Measurements from ENCODE around the gene MYRF.

The MYRF gene

GRCh38 chr11:61762798-61763197 is 10.4 kb downstream of the MYRF start:
- no peak for DNase-seq

GRCh38 chr11:61763930-61764605 is 11.6 kb downstream of the MYRF start:
- DNase-seq: no peak

- no peak for DNase-seq
Observed at GRCh38 chr11:61764606-61765260, 12.3 kb downstream of the MYRF start.

DNA sequence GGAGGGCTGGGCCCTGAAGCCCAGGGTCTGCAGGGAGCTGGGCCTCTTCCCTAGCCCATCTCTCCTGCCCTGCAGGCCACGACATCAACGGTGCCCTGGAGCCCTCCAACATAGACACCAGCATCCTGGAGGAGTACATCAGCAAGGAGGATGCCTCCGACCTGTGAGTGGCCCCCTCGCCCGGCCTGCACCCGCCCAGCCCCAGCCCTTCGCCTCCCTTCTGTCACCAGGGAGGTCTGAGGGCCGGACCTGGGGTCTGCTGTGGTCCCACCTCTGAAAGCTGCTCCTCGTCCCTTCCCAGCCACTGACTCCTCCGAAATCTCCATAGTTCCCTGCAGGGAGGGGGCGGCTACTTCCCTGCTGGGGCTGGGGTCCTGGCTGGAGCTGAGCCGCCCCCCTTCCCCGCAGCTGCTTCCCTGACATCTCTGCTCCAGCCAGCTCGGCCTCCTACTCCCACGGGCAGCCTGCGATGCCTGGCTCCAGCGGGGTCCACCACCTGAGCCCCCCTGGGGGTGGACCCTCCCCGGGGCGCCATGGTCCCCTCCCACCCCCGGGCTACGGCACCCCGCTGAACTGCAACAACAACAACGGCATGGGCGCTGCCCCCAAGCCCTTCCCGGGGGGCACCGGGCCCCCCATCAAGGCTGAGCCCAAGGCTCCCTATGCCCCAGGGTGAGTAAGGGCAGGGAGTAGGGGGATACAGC is 13.3 kb downstream of the MYRF start:
- DNase-seq: no peak

DNA sequence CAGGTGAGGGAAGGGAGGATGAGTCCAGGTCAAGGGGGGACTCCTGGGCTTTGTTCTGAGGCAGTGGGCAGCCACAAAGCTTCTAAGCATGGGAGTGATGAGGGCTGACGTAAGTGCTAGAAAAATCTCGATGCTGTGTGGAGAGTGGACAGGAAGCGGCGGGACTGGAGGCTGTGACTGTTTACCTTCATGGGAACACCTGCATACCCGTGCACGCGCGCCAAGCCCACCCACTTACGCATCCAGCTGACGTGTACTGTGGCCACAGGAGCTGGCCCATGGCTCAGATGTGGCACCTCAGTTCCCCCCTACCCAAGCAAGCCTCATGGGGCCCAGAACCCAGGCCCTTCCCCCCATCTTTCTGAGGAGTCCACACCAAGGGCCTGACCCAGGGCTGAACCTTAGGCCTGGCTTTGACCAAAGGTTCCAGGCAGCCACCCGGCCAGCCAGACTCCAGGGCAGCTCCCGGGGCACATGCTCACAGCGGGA is 14.0 kb downstream of the MYRF start:
- no peak for DNase-seq

DNA sequence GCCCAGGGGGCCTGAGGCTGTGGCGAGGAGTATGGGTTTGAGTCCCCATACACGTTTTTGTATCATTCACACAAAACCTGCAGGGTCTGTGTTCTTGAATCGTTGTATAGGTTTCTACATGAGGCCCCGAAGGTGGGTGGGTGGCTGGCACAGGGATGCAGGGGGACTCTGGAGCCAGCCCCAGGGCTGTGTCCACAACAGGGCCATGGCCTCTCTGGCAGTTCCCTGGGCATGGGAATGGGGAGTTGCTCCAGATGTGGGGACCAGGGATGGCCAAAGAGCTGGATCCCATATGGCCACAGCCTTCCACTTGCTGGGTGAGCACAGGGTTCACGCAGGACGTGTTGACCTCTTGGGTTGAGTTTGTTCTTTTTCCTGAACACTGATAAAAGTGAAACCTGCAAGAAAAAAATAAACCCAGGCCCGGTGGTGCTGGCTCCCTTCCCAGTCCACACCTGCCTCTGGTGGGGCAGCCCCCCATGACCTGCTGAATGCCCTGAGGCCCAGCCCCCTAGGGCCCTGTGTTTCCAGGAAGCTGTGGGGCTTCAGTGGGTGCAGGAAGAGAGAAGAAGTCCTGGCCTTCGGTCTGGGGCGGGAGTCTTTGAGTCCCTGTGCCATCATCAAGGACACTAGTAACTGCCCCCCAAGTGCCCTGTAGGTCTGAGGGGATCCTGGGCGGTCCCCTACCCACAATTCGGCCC is 16.1 kb downstream of the MYRF start:
- DNase-seq: no peak

DNA sequence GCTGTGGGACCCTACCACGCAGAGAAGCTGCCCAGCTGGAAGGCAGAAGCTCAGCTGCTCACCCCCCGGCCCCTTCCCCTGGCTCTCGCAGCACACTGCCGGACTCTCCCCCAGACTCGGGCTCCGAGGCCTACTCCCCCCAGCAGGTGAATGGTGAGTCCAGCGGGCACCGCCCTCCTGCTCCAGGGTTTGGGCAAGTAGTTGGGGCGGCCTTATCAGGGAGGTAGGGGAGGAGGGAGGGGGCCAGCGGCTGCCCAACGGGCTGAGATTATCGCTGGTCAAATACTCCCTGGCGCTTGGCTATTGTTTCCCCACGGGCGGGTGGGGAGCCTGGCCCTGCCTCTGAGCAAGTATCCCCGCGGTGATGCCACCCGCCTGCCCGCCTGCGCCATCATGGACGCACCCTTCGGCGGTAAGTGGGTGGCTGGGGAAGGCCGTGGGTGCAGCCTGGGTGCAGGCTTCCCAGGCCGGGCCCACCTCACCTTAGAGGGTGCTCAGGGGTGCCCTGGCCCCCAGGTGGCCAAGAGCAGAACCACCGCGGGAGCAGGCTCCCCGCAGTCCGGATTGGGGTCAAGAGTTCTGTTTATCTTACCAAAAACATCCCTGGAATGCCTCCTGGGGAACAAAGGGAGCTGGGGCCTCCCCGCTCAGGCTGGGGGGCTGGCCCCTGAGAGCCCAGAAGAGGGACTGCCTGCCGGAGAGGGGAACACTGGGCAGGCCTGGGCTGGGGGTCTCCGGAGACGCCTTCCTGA is 16.9 kb downstream of the MYRF start:
- no peak for DNase-seq

GRCh38 chr11:61769946-61770683 is 17.7 kb downstream of the MYRF start:
- no peak for DNase-seq

- DNase-seq: no peak
Observed at GRCh38 chr11:61771195-61771894, 18.9 kb downstream of the MYRF start.

GRCh38 chr11:61771985-61772455 is 19.6 kb downstream of the MYRF start:
- no peak for DNase-seq

DNA sequence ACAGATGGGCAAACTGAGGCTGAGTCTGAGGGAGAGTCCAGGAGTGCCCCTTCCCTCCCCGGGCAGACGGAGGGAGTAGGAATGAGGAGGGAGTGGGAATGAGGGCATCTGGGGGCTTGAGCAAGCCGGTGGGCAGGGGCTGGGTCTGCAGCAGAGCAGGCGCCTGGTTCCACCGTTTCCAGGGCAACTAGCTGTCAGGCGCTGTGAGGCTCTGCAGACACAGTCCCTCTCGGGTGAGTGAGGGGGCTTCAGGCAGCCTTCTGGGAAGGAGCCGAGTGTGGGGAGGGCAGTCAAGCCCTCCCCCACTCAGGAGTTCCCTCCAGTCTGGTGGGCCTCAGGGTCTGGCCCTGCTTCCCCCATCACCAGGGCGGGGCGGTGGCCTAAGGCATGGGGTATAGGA is 20.9 kb downstream of the MYRF start:
- no peak for DNase-seq

GRCh38 chr11:61773809-61774208 is 21.4 kb downstream of the MYRF start:
- no peak for DNase-seq

DNA sequence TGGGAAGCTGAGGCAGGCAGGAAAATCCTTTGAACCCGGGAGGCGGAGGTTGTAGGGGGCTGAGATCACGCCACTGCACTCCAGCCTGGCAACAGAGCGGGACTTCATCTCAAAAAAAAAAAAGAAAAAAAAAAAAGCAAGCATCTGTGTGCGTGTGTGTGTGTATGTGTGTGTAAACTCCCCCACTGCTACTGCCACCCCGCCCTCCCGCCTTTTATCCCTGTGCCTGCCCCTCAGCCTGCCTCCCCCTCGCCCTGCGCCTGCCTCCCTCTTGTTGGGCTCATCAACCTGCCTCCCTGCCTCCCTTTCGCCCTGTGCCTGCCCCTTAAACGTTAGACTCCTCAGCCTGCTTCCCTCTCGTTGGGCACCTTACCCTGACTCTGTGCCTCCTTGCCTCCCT is 22.0 kb downstream of the MYRF start:
- DNase-seq: no peak

GRCh38 chr11:61775106-61775505 is 22.7 kb downstream of the MYRF start:
- DNase-seq: no peak

GRCh38 chr11:61775606-61776554 is 23.4 kb downstream of the MYRF start:
- DNase-seq: no peak

GRCh38 chr11:61776561-61777075 is 24.2 kb downstream of the MYRF start:
- DNase-seq: no peak

DNA sequence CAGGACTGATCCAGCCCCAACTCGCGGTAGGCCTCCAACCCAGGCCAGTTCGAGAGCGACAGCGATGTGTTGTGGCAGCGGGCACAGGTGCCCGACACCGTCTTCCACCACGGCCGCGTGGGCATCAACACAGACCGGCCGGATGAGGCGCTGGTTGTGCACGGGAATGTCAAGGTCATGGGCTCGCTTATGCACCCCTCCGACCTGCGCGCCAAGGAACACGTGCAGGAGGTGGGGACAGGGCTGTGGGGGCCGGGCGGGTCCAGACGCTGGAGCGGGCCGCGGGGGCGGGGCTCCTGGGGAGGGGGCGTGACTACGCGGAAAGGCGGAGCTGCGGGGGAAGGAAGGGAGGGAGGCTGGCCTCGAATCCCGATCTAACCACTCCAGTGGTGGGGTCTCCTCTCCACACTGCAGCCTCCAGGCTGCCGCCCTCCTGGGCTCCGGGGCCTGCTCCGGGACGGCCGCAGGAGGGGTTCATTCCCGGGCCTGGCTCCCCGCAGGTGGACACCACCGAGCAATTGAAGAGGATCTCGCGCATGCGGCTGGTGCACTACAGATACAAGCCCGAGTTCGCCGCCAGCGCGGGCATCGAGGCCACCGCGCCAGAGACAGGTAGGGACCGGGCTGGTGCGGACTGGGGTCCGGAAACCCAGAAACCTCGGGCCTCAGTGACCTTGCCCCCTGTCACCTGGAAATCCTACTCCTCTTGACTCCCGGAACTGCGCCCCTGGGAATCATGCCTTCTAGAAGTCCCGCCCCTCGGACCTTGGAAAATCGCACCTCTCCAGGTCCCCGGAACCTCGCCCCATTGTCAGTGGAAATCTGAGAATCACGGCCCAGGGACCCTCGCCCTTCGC is 25.0 kb downstream of the MYRF start:
- no peak for DNase-seq

DNA sequence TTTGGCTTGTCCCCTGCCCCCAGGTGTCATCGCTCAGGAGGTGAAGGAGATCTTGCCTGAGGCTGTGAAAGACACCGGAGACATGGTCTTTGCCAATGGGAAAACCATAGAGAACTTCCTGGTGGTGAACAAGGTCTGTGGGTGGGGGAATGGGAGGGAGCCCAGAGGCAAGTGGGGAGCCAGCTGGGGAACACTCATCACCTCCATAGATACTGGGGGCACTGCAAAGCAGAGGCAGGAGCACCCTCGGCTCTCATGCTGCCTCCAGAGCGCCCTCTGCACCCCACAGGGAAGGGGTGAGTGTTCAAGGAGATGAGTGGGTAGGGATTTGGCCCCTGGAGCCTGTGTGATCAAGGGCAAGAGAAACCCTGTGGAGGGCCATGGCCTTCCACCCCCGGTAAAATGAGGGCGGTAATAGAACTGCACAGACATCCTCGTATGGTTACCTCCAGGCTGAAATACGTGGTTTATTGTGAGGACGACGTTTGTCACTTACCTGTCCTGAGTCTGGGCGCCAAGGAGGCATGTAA is 26.0 kb downstream of the MYRF start:
- DNase-seq: no peak
